Brain pericyte (primary cell): ENCODE data around the gene ZC3H18.
"Not testable (repeated sequence)": the region's sequence is repeated elsewhere in the genome, so short reads cannot be mapped to it uniquely, and the experiment has no call there.

ENCODE experiments used
- DNase-seq: peaks from one replicate; pipeline ENCODE4 v3.0.0-alpha.2; 2012; ENCODE audit warnings: low read depth, low spot score

ZC3H18 gene

DNA sequence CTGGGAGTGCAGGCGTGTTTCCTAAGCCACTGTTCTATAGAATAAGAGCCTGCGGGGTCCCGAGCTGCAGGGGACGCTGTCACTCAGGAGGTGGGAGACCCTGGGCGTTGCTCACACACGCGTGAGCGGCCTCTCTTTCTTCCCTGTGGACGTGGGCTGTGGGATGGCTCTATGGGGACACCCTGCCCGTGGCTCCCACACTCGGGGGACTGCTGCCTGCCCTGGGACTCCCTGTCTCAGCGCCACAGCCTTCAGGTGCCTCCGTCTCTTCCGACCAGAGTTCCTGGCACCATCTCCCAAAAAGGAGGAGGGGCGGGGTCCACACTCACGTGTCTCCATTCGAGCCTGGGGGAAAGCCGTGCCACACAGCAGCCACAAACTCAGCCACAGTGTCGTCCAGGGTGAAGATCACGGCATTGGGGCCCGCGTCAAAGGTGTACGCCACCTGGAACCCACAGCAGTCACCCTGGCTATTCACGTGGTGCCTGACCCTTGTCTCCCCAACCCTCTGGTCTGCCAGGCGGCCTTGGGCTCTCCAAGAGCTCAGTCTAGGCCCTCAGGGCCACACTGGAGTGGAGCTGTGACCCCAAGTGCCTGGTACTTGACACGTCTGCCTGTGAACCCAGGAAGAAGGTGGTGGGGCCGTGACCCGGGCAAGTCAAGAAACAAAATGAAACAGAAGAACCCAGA, 84.3 kb downstream of the ZC3H18 start:
- no peak for DNase-seq

- DNase-seq: no peak
Measured at GRCh38 chr16:88655053-88655732, 85.0 kb downstream of the ZC3H18 start.

DNA sequence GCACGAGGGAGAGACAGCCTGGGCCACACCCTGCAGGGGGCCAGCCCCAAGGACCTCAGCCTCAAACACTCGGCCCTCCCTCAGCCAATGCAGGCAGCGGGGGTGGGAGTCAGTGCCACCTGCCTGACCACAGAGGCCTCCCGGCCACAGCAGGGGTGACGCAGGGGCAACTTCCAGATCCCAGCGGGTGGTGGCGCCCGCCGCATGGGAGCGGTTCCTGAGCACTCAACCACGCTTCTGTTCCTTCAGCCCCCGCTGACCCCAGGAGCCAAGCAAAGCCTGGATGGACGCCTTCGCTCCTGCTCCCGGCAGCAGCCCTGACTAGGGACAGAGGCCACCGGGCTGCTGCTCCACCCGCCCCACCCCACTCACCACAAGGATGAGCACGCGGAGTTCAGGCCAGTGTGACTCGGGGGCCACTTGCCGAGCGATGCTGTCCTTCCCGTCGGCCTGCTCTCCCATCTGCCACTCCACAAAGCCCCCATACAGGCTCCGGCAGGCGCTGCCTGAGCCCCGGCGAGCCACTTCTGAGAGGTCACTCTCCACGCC, 85.6 kb downstream of the ZC3H18 start:
- no peak for DNase-seq

DNA sequence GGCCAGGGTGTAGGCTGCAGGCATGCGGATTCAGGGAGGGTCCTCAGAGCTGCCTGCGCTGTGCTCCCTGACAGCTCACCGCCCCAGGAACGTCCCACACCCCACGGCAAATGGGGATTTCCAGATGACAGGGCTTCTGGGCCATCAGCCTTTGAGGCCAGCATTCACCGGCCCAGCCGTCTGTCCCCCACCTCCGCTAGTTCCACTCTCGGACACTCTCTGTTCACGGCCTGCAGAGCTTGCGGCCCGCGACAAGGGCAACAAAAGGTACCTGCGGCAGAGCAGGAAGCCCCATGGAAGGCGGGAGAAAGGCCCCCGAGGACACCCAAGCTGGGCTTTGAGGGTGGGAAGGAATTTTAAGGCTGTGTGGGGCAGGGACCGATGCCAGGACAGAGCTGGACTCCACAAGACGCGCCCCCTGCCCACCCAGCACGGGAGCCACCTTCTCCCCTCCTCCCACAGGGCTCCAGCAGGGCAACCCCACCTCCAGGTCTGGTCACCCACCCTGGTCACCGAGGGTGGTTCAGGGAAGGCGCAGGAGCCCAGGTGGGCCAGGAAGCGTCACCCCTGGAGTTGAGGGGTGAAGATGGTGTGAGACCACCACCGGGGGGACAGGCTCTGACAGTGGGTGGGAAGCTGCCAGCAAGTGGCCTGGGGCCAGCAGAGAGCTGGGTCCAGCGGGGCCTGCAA, 86.2 kb downstream of the ZC3H18 start:
- no peak for DNase-seq

DNA sequence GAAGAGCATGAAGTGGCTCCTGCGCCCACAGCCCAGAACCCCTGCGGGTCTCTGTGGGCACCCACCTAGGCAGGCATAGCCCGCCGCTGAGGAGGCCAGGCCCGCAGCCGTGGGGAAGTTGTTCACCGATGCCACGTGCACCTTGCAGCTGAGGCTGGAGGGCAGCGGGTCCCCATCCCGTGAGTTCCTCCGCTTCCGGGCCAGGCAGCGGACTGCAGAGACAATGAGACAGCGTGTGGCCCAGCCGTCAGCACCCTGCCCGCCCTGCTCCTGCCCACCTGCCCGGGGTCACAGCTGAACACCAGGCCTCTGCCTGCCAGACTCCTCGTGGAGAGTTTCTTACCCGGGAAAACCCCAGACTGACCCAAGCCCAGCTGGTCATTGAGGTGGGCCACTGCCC, 87.2 kb downstream of the ZC3H18 start:
- no peak for DNase-seq

DNA sequence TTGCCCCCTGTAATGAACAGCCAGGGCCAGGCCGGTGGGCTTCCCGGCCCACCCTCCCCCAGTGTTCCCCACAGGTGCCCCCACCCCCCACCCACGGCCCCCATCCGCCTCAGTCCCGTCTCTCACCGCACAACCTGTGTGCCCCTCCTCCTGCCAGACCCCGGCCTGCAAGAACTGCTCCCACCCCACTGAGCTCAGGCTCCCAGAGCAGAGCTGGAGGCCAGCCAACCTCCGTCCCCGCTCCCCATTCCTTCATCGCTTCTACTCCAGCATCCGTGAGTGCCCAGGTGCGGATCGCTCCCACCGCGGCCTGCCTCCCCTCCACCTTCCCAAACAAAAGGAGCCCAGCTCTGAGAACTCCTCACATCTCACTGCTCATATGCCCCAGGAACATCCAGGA, 88.5 kb downstream of the ZC3H18 start:
- DNase-seq: no peak

DNA sequence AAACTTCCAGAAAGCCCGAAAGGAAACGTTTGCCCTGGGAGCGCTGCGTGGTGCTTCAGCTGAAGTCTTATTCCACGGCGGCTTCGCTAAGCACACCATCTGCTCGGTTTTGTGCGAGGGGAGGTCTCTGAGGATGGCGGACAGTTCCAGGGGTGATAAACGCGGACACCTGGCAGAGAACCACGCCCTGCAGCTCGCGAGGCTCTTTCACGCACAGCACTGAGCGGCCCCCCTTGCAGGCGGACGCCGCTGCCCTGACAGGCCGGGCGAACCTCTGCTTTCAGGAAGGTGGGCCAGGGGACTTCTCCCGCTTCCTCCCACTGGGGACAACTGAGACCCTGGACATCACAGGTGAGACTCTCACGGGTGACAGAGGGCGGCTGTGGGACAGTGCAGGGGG, 89.0 kb downstream of the ZC3H18 start:
- no peak for DNase-seq

- no peak for DNase-seq
Measured at GRCh38 chr16:88661468-88661867, 91.3 kb downstream of the ZC3H18 start.

DNA sequence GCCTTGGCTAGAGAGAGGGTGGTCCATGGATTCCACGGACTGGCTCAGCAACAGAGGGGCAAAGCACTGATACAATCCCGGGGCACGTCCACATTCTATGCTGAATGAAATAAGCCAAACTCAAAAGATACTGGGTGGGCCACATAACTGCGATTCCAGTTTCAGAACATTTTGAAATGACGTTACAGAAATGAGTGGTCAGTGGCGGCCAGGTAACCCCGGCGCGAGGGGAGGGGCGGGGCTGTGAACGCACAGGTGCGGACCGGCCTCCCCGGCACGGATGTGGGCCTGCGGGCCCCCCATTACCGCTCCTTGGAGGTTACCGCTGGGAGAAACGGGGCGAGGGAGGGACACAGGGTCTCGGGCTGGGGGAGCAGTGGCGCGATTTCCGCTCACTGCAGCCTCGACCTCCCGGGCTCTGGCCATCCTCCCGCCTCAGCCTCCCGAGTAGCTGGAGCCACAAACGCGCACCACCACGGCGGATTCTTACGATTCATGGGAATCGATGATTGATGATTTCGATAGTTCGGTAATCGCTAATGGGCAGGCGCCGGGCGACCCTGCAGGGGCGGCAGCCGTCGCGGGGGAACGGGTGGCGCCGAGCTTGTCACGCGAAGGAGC, 92.1 kb downstream of the ZC3H18 start:
- no peak for DNase-seq

- DNase-seq: peak; percentile 98
Measured at GRCh38 chr16:88662843-88663606, 92.8 kb downstream of the ZC3H18 start, which contains the start of gene MVD. Gene MVD, minus strand, starts transcription at chr16:88663091. Its CDS starts 11 bp downstream, at chr16:88663080.

- no peak for DNase-seq
Measured at GRCh38 chr16:88665148-88665547, 94.9 kb downstream of the ZC3H18 start.

DNA sequence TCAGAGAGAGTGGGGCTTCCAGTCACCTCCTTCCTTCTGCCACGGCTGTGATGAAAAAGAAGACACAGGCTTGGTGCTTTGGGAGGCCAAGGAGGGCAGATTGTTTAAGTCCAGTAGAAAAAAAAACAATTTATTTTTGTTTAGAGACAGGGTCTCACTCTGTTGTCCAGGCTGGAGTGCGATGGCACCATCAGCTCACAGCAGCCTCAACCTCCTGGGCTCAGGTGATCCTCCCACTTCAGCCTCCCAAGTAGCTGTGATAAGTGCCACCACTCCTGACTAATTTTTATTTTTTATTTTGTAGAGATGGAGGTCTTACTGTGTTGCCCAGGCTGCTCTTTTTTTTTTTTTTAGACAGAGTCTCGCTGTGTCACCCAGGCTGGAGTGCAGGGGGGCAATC, 95.4 kb downstream of the ZC3H18 start:
- DNase-seq: no peak

GRCh38 chr16:88667461-88667860, 97.3 kb downstream of the ZC3H18 start:
- no peak for DNase-seq

- DNase-seq: not testable (repeated sequence)
Measured at GRCh38 chr16:88669493-88669892, 99.3 kb downstream of the ZC3H18 start.

- no peak for DNase-seq
Measured at GRCh38 chr16:88669980-88670379, 99.8 kb downstream of the ZC3H18 start.

DNA sequence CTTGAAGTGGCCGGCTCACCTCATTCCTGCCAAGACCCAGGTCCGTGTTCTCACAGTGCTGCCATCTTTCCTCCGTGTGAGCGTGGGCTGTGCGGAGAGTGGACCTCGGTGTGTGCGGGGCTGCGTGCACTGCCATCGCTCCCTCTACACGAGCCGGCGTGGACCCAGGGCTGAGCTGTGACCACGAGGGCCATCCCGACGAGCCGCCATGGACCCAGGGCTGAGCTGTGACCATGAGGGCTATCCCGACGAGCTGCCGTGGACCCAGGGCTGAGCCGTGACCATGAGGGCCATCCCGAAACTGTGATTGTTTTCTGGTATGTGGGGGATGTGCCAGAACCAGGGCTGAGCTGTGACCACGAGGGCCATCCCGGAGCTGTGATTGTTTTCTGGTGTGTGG, 101.6 kb downstream of the ZC3H18 start:
- no peak for DNase-seq

- DNase-seq: no peak
Measured at GRCh38 chr16:88672776-88673175, 102.6 kb downstream of the ZC3H18 start.

DNA sequence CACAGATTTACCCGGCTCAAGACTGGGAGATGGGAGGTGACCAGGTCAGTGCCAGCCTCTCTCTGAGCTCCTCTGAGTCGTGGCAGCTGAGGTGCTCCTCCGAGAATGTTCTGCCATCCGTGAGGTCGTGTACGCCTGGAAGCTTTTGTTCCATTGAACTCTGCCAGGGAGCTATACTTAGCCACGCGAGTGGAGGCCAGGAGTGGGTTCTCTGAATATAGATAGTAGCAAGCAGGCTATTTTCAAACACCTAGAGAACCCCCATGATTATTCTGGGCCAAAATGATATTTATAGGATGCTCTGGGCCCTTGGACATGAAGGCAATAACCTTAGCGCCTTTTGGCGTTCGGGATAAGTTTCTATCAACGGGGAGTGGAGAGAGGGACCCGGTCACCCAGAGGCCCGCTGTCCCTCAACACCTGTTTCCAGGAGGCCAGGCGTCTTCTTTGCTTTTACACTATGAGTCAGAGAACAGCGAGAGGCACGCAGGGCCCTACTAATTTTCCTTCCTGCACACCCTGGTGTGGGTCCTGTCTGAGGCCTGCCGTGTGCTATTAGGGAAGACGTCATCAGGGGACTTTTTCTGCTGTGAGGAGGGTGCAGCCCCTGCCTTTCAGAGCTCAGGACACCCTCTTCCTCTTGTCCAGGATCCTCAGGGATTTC, 103.6 kb downstream of the ZC3H18 start:
- no peak for DNase-seq

DNA sequence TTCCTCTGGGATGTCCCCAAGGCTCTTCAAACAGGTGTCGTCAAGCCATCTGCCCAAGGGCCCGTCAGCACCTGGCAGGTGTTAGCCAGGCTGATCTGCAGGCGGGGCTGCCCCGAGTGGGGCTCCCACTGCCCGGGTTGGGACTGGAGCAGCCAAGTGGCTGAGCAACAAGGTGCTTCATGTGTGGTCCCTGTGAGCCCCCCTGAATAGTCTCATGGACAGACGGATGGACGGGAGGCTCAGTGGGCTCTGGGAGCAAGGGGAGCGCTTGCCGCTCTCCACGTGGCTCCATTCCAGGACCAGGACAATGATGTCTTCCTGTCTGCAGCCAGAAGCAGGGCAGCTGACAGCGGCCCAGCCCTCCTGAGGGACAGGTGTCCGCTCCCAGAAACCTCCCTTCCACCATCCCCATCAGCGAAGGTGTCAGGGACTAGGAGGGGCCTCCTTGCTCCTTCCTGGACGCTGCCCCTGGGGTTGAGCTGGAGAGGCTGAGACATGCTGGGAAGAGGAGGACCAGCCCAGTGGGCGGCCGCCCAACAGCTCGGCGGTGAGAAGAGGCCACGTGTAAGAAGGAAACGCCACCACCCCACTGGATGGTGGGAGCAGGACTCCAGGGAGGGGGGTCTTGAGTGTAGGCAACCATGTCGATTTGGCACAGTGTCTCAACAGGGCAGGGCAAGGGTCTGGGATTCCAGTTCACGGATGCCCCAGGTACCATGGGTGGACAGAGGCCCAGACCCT, 106.5 kb downstream of the ZC3H18 start:
- DNase-seq: no peak

GRCh38 chr16:88677721-88678120, 107.5 kb downstream of the ZC3H18 start:
- DNase-seq: no peak
